Osteoblast (primary cell): ENCODE data around the gene ANXA4. TPM values are rescaled to one million over a fixed set of nuclear protein-coding genes. Genes with fewer than 3 reads are reported as not detected.

Experiments used
- DNase-seq: peaks from one replicate; pipeline ENCODE4 v3.0.0; 2011; ENCODE audit warnings: low spot score, mixed read lengths; ENCODE audit not compliant: insufficient read length; ENCODE audit errors: missing footprints
- H2AFZ ChIP-seq: 2 replicates; pipeline ENCODE4 v1.6.0; 2011; ENCODE audit warnings: mild to moderate bottlenecking, low read length
- H3K27ac ChIP-seq: 2 replicates; pipeline ENCODE4 v1.5.1; 2011; ENCODE audit warnings: mild to moderate bottlenecking, low read depth, low read length, moderate library complexity
- H3K27me3 ChIP-seq: 2 replicates; pipeline ENCODE4 v1.6.0; 2012; ENCODE audit warnings: mild to moderate bottlenecking, control low read depth, inconsistent platforms, low read length, moderate library complexity; ENCODE audit not compliant: insufficient read depth
- H3K36me3 ChIP-seq: 2 replicates; pipeline ENCODE4 v1.5.1; 2011; ENCODE audit warnings: mild to moderate bottlenecking, low read length, control low read depth, moderate library complexity; ENCODE audit not compliant: insufficient read depth
- H3K4me1 ChIP-seq: 2 replicates; pipeline ENCODE4 v1.5.1; 2011; ENCODE audit warnings: mild to moderate bottlenecking, low read length, control low read depth, moderate library complexity; ENCODE audit not compliant: insufficient read depth
- H3K4me2 ChIP-seq: 2 replicates; pipeline ENCODE4 v1.6.0; 2011; ENCODE audit warnings: mild to moderate bottlenecking, low read length; ENCODE audit not compliant: insufficient read depth
- H3K4me3 ChIP-seq: fragments of 200-600 bp; sonication (generic); 3 replicates; pipeline ENCODE4 v1.5.1; 2012; ENCODE audit warnings: mild to moderate bottlenecking, low read length, inconsistent platforms; ENCODE audit not compliant: insufficient read depth
- H3K79me2 ChIP-seq: 2 replicates; pipeline ENCODE4 v1.6.0; 2012; ENCODE audit warnings: mild to moderate bottlenecking, low read length, control low read depth, inconsistent platforms; ENCODE audit not compliant: insufficient read depth
- H3K9me3 ChIP-seq: 2 replicates; pipeline ENCODE4 v1.5.1; 2011; ENCODE audit warnings: low read depth, low read length, control low read depth
- H4K20me1 ChIP-seq: 2 replicates; pipeline ENCODE4 v1.6.0; 2012; ENCODE audit warnings: mild to moderate bottlenecking, low read length, control low read depth; ENCODE audit not compliant: insufficient read depth
- total RNA-seq: library from RNA; depleted of rRNA; stranded (reverse); fragments of >200 nt; gene quantifications from 2 replicates; pipeline ENCODE4 v1.2.3, GENCODE V29; 2012
- TF ChIP-seq, protein P1 (sequence below): IDR thresholded peaks from 2 replicates; pipeline ENCODE4 v1.5.1; 2011; ENCODE audit warnings: mild to moderate bottlenecking, low read depth, low read length, moderate library complexity; ENCODE audit errors: extremely low read depth

ANXA4 gene
- total RNA-seq, result 38.4 and 43.9 TPM in 2 replicates

DNA sequence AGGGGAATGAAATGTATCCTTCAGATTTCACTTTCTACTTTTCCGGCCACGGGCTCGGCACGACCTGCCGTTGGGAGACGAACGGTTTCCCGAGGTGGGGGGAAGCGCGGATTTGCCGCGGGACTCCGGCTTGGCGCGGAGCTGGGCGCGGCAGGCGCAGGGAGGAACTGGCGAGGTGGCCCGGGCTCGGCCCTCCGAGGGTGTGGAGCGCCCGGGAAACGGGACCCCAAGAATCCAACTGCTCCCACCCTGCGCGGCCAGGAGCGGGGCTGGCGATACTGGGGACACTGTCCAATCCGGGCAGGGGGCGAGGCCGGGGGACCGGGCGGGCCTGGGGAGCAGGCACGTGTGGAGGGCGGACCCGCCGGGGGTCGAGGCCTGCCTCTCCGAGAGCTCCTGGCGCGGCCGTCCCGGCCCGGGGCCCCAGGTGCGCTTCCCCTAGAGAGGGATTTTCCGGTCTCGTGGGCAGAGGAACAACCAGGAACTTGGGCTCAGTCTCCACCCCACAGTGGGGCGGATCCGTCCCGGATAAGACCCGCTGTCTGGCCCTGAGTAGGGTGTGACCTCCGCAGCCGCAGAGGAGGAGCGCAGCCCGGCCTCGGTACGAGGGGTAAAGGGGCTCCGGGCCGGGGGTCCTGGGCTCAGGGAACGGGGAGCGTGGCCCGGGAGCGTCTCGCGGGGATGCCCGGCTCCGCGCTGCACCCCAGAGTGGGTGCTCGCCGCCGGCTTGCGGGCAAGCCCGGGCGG lies at the start of gene ANXA4:
TSS of gene ANXA4 (plus strand) at position 560 of the 747 bp plus-strand sequence. CDS start 39,432 bp downstream, outside the sequence.
- DNase-seq, result peak; percentile 92

DNA sequence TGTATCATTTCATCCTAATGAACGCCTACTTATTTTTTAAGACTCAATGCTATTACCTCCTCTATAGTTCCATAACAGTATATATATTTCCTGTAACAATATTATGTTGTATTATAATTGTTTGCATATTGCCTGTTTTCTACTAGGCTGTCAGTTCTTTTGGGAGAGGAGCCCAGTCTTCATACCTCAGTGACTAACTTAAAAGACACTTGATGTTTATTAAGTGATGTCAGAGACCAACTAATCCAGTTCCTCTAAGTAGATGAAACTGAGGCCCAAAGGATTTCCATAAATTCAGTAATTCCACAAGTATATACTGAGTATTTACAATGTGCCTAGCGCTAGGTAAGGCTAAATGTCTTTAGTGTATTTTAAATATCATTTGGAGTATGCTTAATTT lies 49.5 kb upstream of the ANXA4 start:
- TF ChIP-seq, protein P1, sequence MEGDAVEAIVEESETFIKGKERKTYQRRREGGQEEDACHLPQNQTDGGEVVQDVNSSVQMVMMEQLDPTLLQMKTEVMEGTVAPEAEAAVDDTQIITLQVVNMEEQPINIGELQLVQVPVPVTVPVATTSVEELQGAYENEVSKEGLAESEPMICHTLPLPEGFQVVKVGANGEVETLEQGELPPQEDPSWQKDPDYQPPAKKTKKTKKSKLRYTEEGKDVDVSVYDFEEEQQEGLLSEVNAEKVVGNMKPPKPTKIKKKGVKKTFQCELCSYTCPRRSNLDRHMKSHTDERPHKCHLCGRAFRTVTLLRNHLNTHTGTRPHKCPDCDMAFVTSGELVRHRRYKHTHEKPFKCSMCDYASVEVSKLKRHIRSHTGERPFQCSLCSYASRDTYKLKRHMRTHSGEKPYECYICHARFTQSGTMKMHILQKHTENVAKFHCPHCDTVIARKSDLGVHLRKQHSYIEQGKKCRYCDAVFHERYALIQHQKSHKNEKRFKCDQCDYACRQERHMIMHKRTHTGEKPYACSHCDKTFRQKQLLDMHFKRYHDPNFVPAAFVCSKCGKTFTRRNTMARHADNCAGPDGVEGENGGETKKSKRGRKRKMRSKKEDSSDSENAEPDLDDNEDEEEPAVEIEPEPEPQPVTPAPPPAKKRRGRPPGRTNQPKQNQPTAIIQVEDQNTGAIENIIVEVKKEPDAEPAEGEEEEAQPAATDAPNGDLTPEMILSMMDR, result no peak
- no peak for DNase-seq
- no peak overlapping the region for H3K4me2 ChIP-seq
- H3K79me2 ChIP-seq, result no peaks in the 10 kb centered on the region
- H3K27ac ChIP-seq, result no peak overlapping the region
- H3K36me3 ChIP-seq, result no peaks in the 10 kb centered on the region
- peaks cover 4% of the 10 kb centered on the region for H4K20me1 ChIP-seq
- H3K27me3 ChIP-seq, result peaks cover 2% of the 10 kb centered on the region
- H3K9me3 ChIP-seq, result no peaks in the 10 kb centered on the region
- no peak overlapping the region for H3K4me3 ChIP-seq
- no peak overlapping the region for H2AFZ ChIP-seq
- H3K4me1 ChIP-seq, result peaks cover 26% of the 10 kb centered on the region

More for the DNA sequence above, at the start of gene ANXA4:
- Histone ChIP-seq H4K20me1 (no peaks in the 10 kb centered on the region), H3K27me3 (no peaks in the 10 kb centered on the region), H3K36me3 (no peaks in the 10 kb centered on the region), H3K9me3 (no peaks in the 10 kb centered on the region), H3K4me1 (peaks cover 18% of the 10 kb centered on the region), H2AFZ (peak within 1 kb of the TSS; percentile 96), H3K79me2 (peaks cover 47% of the 10 kb centered on the region), H3K4me3 (peak within 1 kb of the TSS; percentile 91), H3K27ac (peak within 1 kb of the TSS; percentile 82), H3K4me2 (peak within 1 kb of the TSS; percentile 98)
- TF ChIP-seq, protein P1, result no peak

DNA sequence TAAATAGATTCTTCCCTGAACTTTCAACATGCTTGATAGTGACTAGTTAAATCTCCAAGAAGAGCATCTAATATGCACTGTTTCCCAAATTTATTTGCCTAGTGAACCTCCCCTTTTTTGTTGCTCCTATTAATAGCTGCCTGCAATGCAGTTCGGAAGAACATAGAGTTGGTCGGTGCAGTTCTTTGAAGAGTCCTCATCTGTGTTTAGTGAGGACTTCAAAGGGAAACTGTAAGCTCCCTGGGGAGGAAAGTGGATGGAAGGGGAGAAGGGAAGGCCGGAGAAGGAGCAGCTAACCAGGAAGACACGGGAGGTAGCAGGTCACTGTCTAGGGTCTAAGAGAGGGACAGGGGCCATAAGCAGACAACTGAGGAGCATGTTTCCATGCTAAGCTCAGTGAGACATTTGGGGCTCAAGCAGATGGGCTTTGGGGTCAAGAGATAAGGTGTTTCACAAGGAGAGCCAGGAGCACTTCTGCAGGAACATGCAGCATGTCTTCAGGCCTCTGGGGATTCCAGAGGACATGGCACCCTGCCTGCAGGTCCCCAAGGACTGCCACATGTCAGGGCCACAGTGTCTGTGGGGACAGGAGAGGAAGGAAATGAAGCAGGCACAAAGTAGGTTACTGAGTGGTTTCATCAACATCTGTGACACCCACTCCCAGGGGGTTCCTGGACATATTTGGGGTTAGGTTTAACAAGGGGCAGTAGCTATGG lies 48.7 kb upstream of the ANXA4 start:
- Histone ChIP-seq H3K79me2 (no peaks in the 10 kb centered on the region), H3K9me3 (no peaks in the 10 kb centered on the region), H2AFZ (no peak overlapping the region), H3K27me3 (no peaks in the 10 kb centered on the region), H3K4me1 (peaks cover 26% of the 10 kb centered on the region), H3K4me2 (no peak overlapping the region), H3K36me3 (no peaks in the 10 kb centered on the region), H3K4me3 (no peak overlapping the region), H4K20me1 (peaks cover 4% of the 10 kb centered on the region), H3K27ac (no peak overlapping the region)
- TF ChIP-seq, protein P1, result no peak
- no peak for DNase-seq
